Limb (tissue), 2 donors: Measurements from ENCODE around the gene FILIP1.

Experiments
- DNase-seq, 2 donors: peaks; one replicate each; pipeline ENCODE4 v3.0.0-alpha.2; 2016; ENCODE audit errors: extremely low spot score in 2 of 2

The FILIP1 gene

DNA sequence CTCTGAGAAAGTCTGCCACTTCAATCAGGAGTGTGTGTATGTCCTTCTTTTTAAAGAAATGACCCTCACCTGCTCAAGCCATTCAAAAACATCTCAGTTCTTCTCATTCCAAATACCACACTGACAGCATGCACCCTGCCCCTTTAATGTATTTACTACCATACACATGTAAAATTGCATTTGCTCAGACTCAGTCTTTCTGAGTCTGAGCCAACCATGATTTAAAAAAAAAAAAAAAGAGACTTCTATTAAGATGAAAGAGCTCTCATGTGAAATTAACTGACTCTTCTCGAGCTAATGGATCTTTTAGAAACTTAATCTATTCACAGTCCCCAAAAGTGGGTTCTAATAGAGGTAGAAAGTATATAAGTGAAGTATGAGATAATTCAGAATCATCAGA lies 1.4 kb upstream of the FILIP1 start:
- DNase-seq = no peak

DNA sequence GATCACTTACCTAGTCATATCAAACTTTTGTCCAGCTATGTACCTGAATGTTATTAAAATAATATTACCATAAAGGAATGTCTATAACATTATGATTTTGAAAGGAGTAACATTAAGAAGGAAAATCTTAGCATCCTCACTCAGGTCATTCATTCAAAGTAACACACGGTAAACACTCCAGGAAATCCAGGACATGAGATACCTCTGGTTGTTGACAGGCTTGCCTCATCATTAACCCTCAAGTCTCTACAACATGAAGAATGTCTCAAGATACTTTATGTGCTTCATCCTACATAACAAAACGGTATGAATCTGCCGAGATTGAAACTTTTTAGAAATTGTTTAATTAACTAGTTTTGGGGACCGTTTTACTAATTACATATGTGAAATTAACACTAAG lies 690 bp upstream of the FILIP1 start:
- no peak for DNase-seq

DNA sequence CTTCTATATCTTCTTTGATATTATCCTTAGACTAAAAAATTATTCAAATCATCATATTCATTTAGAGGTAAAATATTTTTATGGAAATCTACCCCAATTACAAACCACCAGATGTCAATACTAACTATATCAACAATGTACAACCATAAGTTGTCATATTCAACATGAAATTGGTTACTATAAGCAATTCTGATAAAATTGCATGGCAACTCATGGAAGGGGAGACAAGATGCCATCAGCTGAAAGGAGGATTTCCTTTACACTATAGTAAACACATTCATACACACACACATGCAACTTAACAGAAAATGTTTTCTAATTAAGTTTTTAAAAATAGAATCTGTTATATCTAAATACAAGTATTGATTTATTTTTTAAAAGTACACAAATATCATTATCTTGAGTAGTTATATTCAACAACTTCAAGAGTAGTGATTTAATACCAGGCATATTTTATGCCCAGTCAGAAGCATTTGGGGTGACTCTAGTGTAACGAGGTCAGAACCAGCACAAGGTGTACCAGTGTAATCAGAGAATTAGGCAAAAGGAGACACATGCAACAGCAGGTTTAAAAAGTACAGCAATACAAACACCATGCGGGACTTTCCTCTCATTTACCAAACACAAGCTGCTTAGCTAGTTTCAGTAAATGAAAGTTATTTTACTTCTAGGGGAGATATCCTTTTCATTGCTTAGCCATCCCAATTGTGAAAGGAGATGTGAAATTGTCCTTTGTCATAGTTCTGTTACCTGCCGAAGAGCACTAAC lies 1.0 kb downstream of the FILIP1 start:
- DNase-seq = no peak

DNA sequence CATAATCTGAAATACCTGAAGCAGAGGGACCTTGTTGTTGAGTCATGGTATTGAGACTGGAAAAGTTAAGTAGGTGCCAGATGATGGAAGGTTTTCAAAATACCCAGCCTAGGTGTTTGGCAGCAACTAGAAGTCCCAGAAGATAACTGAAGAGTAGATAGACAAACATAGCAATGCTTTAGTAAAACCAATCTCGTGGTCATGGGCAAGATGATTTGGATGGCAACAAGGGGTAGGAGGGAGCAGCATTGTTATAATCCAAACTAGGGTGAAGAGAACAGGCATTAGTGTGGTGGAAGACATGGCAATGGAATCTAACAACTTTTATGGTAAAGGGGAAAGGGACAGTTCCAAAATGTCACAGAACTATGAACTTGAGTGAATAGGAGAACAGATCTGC lies 2.3 kb downstream of the FILIP1 start:
- no peak for DNase-seq

DNA sequence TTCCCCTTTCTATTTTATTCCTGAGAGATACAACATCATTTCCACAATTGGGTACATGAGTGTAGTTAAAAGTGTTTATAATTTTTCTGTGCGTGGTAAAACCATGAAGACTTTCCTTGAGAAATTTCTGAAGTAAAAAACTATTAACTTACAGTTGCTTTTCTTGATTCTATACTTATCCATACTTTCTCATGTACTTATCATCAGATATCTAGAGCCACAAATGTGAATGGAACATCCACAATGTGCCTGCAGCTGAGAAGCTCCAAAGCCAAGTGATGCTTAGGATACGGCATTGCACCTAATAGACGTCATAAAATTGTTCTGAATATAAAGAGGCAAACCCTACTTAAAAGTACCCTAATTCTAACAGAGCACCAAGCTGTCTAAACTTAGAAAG lies 2.9 kb downstream of the FILIP1 start:
- DNase-seq = no peak

DNA sequence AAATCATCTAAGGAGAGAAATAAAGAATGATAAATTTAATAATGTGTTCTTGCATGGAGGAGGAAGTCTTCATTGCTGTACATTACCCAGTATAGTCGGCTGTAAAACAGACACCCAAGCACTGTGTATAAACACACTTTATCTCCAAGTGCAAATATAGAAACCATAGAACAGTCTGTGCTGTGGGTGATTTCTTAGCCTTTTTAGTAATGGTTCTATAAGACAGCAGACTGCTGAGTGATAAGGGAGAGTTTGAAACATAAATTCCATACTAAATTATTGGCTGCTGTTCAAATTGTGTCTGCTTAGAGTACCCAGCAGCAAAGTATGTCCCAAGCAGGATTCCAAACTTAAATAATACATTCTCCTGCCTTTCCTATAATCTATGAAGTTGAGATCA lies 4.6 kb downstream of the FILIP1 start:
- DNase-seq = peak in 1 of 2 donors; percentile 63

DNA sequence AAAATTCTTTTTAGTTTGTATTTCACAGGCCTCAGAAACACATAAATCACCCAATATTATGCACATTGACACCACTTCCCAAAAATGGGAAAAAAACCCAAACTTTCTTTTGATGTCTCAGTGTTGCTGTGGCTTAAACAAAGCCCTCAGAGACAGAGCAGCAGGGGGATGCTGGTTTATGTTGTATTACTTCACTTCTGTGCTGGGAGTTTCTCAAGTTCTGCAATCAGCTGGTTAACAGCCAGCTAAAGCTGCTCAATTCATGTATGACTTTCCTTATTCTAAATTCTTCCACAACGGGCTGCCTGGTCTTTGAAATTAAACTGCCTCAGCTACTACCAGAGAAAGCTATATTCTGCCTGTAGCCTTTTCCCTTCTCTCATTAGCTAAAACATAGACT lies 5.6 kb downstream of the FILIP1 start:
- peak in 1 of 2 donors; percentile 50 for DNase-seq

DNA sequence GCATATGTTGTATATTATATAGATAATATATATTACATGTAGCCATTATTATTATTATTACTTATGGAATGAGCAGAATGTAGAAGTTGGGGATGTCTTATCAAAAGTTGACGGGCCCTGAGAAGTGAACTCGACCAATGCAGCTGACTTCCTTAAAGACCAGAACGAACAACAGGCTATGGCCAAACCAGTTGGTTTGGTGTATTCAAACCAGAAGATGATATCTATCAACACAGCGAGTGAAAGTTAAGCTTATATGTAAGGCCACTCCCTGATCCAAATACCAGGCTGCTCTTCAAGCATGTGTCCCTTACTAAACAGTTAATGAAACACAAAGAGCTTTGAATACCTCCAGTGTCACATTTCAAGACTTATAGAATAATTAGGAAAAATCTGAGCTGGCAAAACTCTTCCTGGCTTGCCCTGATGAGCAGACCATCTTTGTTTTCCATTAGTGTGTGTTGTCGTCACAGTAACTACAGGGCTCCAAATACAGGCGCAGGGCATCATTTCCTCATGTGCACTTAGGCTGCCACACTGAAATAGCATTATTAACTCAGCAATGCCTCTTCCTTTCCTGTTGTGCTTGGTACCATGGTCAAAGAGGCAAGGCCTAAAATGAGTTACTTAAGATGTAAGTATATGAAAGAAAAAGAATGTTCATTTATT lies 6.6 kb downstream of the FILIP1 start:
- DNase-seq = no peak

DNA sequence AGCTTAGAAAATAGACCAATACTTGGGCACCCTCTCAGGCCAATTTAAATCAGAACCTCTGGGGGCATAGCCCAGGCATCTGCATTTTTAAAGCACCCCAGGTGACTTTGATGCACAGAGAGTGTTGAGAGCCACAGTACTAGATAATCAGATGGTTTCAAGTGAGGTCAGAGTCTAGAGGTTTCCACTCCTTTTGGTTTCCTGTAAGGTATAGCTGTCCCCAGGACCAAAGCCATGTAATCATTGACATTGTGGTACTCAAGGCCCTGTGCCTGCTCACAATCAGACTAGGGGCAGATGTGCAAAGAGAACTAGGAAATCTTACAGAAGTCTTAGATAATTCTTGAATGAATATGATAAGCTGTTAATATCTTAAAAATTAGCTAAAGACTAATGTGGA lies 9.1 kb downstream of the FILIP1 start:
- no peak for DNase-seq

DNA sequence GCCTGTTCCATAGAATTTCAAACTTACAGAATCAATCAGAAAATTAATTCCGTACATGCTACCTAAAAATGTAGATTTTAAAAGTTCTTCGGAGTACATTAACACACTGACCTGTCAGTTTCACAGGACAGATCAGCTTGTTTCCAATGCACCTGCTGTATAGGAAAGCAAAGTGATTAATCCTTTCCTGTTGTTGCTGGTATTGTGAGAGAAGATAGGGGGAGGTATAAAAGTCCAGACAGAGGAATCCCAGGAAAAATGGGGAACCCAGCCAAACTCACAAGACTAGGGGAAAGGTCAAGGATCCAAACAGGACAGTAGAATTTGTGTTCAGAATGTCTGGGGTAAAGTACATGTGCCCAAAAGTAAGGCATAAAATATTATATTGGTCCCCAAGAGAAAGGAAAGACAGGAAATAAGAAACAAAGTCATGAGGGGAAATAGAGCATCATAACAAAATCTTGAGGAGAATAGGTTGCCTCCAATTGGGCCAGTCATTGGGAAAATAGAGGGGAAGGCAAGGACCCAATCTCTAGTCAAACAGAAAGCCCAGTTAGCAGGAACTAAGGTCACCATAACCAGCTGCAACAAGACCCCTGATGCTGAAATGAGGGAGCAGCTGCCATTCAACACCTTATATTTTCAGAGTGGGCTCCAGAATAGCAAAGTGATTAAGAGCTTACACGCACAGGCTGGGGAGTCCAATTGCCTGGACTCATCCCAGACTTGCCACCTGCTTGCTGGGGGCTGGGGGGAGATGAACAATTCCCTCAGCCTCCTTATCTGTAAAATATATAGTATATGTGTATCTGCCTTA lies 10.3 kb downstream of the FILIP1 start:
- DNase-seq = no peak

DNA sequence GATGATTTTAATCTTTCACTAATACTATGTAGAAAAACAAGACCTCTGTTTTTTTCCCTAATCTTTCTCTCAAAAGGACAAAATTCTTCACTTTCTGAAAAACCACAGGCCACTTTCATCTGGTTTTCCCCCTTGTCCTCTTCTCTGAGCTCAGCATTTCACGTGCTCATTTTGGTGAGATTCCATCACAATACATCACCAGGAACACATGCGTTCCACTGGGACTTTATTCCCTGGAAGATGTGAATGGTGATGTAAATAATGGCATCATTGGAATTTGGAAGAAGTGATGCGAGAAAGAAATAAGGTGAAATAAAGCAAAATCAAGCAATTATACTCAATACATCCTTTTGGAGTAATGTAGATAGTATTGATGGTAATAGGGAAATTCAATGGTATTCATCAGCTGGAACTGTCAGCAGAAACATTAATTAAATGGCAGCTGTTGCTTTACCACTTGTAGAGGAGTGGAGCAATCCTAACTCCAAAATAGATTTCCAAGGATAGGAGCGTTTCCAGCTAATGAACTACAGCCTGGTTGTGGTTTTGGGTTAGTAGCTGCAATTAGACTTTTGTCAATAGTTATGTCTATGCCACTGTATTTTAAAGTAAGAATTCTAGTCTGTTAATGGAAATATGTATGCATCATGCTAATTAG lies 11.5 kb downstream of the FILIP1 start:
- DNase-seq = no peak

DNA sequence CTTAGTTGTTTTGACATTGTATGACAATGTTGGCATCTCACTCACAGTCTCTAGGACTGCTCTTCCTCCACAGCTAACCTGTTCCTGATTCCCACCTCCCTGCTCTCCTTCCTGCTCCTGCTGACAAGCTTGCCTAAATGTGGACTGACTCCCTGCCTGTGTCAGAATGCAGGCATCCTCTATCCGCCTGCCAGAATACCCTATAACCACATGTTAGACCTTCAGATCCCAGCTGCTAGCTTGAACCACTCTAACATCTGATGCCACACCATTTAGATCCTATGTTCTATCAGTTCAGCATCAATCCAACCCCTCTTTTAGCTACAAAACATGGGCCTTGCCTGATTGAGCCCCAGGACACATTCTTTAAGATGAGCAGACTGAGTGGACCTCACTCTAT lies 12.2 kb downstream of the FILIP1 start:
- DNase-seq = no peak

DNA sequence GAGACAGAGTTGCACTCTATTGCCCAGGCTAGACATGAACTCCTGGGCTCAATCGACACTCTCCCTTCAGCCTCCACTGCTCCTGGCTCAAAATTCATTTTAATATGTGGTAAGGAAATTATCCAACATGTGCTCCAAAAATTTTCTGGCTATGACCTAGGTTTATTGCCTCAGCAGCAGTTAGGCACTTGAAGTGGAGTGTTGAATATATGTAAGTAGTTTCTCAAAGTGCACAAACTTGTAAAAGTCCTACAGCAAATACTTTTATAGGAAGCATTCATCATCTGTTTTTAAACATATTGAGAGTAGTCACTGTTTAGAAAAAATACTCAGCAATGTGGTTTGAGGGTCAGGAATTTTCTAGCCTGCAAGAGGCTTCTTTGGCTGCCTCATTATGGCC lies 13.2 kb downstream of the FILIP1 start:
- no peak for DNase-seq

DNA sequence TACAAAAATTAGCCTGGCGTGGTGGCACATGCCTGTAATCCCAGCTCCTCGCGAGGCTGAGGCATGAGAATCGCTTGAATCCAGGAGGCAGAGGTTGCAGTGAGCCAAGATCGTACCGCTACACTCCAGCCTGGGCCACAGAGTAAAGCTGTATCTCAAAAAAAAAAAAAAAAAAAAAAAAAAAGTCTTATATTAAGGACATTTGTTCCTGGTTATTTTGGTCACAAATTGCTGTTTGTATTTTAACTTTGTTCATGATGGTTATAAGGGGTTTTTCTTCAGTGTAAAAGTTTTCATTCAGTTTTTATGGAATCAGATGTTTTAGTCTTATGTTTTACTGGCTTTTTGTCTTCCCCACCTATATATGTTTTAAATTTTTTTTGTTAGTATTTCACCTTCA lies 13.9 kb downstream of the FILIP1 start:
- no peak for DNase-seq

DNA sequence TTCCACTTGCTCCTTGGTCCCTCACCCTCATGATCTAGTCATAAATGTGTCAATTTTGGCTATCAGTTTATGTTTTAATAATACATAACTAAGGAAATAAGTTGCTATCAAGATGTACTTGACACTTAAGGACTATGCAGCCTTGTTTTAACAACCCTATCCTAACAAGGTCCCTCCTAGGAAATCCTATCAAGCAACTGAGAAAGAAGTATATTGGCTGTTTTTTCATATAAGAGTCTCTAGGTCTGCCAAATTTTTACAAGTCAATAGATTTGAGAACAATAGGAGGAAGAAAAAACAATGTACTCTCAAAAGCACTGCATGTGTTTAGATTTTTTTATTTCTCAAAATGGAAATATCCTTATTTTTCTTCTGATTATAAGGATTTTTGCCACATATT lies 14.7 kb downstream of the FILIP1 start:
- no peak for DNase-seq

DNA sequence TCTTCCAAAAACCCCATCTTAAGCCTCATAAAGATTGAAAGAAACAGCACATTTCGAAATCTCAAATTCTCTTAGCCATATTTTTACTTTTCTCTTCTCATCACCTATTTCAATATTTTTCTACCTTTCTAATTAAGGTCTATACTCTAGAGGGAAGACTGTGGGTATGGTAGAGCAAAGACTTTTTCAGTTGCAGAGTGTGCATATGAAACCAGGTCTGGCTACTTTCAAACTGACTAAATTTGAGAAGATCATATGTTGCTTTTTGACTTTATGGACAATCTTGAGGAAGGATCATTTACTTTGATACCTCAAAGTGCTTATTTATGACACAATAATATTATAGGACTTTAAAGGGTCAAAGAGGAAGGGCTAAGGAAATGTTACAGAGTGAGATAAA lies 20.7 kb downstream of the FILIP1 start:
- DNase-seq = no peak

DNA sequence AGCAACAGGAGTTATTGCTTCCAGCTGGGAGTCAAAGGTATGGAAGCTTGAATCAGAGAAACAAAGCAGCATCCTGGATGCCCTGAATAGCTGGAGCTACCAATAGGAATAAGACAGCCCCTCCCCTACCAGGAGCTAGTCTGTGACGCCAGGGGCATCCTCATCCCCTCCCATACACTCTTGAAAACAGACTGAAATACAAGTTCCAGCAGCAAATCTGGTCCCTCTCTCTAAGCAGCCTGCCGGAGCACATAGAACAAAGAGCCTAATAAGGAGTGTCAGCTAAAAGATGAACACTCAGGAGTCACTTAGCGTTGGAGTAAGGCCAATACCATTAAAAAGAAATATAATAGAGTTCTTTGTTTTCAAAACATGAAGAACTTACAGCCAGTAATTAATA lies 25.6 kb downstream of the FILIP1 start:
- DNase-seq = no peak

DNA sequence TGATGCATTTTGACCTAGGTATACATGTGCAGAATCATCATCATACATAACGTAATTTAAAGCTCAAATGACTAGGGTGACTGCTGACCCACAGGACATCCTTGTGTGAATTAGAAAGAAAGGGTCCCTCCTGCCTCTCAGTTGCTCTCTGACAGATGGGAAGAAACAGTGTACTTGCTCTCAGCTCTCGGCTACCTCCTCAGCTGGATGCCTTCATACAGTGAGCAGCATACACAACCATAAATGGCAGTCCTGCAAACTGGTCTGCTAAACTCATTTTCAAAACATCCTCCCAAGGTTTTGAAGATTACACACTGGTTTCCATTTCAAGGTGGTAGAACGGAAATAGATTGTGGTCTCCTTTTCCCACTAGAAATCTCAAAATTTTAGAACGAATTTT lies 26.3 kb downstream of the FILIP1 start:
- no peak for DNase-seq

DNA sequence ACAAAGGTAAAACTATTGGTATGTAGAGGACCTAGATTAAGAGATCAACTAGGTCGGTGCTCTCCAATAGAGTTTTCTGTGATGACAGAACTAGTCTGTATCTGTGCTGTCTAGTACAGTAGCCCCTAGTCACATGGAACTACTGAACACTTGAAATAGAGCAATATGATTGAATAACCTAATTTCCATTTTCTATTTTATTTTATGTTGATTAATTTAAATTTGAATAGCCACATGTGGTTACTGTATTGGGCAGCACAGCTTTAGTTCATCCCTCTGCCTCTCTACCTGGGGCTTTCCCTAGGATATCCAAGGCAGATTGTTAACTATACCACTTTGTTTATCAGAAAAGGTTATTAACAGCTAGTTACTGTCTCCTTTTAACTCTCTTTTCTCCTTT lies 27.0 kb downstream of the FILIP1 start:
- DNase-seq = no peak

DNA sequence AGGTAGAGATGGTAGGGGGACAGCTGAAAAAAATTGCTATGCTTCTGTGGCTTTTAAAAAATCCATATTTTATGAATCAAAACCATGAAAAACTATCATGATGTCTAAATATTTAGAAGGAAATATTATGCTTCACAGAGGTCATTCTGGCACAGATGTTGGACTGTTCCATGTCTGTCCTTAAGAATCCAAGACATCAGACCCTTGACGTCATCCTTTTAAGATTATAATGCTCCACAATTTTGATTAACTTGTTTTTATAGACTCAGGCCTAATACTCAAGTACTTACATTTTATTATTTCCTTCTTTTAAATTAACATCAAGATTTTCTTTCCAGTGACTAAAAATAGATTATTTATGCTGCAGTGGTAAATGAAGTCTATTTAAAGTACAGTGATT lies 29.7 kb downstream of the FILIP1 start:
- DNase-seq = no peak

DNA sequence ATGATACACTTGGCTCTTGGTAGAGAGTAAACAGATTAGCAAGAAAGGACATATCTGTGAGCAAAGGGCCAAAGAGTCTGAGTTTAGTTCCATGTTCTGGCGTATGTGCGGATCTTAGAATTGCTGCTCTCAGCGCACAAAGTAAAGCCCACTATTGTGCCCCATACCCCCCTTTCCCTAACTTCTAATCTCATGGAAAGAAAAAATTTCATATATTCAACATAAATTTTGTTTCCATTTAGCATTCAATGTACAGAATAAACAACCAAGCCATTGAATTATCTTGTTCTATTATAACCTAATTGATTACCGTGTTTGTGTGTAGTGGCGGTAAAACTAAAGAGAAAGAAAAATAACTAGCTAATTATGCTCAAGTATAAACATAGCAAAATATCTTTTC lies 30.5 kb downstream of the FILIP1 start:
- DNase-seq = no peak

DNA sequence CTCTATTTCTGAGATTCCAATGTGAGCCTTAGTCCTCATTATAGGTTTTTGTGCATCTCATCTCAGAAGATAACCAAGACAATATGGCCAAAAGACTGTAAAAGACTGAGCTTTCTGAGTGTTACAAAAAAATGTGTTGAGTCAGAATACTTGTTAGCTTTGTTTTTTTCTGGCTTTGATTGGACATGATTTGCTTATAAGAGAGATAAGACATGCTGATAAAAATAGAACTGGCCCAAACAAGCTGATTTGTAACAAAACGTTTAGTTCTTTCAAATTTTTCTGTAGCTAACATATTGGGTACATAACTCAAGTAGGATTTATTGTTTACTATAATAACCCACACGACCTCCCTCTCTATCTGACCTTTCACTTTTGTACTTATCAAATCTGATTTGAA lies 32.9 kb downstream of the FILIP1 start:
- DNase-seq = no peak
